Sigmoid colon (tissue), 4 donors: ENCODE results near the gene TMF1.

Experiments used
- EP300 ChIP-seq, 4 donors: sonication (generic); formaldehyde crosslinking; IDR thresholded peaks; one replicate each; pipeline ENCODE4 v1.6.1; 2017; ENCODE audit warnings: antibody characterized with exemption in 4 of 4
- TF ChIP-seq, protein P1 (sequence below), 4 experiments: fragments of 450-650 bp in 3 of 4; fragments of 200-600 bp in 1 of 4; IDR thresholded peaks; one replicate each; pipeline ENCODE4 v1.5.1; 2016 to 2019; ENCODE audit warnings: antibody characterized with exemption in 4 of 4, mild to moderate bottlenecking in 3 of 4, moderate library complexity in 2 of 4

DNA sequence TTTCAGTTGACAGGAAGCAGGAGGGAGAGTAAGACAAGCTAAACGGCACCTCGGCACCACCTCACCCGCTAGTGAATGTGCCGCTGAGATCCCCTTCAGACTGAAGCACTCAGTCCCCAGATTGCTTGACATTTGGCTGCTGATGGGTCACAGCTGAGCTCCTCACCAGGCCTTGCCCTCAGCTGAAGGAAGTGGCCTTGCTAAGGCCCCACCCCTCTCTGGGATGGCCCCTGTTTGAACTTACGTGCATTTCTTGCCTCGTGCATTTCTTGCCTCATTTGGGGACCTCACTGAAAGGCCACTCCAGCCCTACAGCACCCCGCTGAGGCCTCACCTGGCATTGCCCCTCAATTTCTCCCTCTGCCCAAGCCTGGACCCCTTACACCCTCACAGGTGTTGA is 78.5 kb downstream of the TMF1 start:
- TF ChIP-seq, protein P1, sequence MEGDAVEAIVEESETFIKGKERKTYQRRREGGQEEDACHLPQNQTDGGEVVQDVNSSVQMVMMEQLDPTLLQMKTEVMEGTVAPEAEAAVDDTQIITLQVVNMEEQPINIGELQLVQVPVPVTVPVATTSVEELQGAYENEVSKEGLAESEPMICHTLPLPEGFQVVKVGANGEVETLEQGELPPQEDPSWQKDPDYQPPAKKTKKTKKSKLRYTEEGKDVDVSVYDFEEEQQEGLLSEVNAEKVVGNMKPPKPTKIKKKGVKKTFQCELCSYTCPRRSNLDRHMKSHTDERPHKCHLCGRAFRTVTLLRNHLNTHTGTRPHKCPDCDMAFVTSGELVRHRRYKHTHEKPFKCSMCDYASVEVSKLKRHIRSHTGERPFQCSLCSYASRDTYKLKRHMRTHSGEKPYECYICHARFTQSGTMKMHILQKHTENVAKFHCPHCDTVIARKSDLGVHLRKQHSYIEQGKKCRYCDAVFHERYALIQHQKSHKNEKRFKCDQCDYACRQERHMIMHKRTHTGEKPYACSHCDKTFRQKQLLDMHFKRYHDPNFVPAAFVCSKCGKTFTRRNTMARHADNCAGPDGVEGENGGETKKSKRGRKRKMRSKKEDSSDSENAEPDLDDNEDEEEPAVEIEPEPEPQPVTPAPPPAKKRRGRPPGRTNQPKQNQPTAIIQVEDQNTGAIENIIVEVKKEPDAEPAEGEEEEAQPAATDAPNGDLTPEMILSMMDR (IDR thresholded peaks at IDR 0.05): no peak
- no peak for TF ChIP-seq EP300 (IDR thresholded peaks at IDR 0.05)
